ENCODE results near the gene ATG4B.

DNA sequence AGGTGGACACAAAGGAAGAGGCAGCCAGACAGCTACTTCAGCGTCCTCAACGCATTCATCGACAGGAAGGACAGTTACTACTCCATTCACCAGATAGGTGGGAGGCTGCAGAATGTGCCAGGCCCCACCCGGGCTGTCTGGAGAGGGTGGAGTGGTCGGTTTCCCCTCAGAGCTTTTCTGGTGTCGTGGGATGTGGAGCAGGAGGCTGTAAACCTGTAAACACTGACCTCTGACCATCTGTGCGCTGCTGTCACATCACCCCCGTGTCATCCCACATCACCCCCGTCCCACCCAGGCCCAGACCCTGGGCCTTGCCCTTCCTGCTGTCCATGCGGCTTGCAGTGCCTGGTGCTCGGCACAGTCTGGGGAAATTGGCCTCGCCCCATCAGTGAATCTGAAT lies 17.1 kb downstream of the ATG4B start:
- TF ChIP-seq EZH2 (IDR thresholded peaks at IDR 0.05; ENCODE audit: insufficient read depth, poor library complexity, severe bottlenecking) (no peak), EZH2phosphoT487 (IDR thresholded peaks at IDR 0.05; ENCODE audit: insufficient read depth, low read depth) (no peak)
